Stimulated activated CD4-positive, alpha-beta T cell treated with anti-CD3 and anti-CD28 coated beads, Interleukin-1b, Interleukin-23, amount 100 ng/mL, for 1 hour (primary cell): ENCODE results near the gene RNF223.

Source experiments
- DNase-seq, 2 donors: peaks; one replicate each; pipeline ENCODE4 v3.0.0-alpha.2; 2020; ENCODE audit warnings: low read depth in 2 of 2

The RNF223 gene

DNA sequence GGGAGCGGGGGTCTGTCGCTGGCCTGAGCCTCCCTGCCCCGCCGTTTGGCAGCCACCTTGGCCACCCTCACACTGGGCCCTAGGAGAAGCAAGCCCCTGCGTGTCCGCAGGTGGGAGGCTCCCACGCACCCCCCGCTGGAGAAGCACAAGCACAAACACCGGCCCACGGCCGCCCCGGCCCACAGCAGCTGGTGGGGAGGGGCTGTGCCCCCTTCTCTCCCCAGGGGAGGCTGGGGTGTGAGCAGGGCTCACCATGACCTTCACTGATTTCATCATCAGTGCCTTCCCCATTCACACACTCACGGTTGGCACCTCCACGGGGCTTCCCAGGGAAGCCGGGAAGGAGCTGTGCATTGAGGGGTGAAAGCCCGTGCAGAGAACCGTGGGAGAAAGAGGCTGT lies 46.3 kb downstream of the RNF223 start:
- DNase-seq, result no peak

DNA sequence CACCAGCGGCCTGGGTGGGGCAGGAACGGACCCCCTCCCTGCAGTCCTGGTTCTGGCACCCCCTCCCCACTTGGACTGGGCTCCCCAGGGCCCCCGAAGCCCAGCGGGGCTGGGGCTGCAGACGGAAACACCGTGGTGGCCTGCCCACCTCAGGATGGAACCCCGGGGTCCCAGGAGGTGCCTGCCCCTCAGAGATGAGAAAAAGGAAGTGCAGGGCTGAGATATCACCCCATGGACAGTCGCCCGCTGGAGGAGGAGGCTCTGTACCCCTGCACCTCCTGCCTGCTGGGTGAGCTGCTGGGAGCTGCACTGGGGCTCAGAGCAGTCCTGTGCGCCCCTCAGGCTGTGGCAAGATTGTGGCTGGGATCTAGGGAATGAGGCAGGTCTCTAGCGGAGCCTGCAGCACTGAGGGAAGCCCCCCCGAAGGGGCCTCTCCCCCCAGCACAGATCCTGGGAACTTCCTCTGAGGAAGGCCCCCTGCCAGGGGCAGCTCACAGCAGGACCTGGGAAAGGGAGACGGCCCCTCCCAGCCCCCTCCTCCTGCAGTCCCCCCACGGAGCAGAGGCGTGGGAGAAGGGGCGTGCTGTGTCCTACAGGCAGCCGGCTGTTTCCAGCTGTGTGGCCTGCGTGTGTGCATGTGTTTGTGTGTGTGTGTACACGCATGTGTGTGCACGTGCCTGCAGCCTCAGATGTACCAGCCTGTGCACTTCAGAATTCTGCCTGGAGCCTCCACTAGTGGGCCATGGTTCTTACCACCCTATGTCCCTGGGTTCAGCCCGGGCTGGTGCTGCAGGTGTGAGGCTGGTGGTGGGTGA lies 47.3 kb downstream of the RNF223 start:
- no peak for DNase-seq

DNA sequence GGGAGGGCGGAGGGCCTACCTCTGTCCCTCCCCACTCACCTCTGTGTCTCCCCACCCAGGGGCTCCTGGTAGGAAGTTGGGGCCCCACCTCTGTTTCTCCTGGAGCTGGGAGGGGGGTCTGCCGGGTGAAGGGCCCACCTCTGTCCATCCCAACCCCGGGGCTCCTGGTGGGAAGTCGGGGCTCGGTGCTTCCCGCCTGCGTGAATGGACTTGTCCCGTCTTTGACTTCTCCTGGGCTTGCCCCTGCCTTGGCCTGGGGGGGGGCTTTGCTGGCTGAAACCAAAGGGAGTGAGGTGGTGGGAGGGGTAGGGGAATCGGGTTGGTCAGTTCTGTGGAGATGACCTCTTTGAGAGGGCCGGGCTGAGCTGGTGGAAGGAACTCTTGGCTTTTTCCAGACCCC lies 48.4 kb downstream of the RNF223 start:
- no peak for DNase-seq

DNA sequence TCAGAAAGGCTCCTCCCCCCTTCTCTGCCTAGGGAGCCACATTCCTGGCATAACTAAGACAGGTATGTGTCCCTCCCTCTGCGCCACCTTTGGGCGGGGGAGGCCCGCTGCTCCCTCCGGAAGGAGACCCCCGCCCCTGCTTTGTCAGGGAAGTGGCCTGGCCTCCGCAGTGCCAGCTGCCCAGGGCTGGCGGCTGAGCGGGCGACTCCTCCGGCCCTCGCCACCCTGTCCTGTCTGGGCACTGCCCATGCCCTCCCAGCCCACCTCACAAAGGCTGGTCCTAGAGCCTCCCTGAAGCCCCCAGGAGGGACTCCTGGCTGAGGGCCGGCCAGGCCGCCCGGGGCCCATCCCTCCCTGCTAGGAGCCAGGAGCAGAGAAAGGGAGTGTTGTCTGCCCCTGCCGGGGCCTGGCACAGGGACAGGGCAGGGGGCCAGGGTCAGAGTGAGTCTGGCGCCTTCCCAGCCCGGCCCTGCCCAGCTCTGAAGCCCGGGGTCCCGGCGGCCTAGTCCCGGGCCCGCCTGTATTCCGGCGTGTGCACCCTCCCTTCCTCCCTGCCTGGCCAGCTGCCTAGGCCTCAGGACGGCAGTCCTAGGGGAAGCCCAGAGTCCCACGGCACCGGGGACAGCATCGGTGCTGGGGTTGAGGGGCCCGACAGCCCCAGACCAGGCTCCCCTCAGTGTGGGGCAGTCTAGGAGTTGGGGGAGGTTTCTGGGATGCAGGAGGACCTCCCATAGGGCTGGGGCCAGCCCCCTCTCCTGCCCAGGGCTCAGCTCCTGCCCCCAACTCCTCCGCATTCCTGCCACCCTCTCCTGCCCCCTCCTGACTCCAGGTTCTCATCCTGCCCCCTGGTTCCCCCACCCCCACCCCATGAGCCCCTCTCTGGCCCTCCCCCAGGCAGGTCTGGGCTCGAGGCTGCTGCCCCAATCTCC lies 49.1 kb downstream of the RNF223 start:
- no peak for DNase-seq

DNA sequence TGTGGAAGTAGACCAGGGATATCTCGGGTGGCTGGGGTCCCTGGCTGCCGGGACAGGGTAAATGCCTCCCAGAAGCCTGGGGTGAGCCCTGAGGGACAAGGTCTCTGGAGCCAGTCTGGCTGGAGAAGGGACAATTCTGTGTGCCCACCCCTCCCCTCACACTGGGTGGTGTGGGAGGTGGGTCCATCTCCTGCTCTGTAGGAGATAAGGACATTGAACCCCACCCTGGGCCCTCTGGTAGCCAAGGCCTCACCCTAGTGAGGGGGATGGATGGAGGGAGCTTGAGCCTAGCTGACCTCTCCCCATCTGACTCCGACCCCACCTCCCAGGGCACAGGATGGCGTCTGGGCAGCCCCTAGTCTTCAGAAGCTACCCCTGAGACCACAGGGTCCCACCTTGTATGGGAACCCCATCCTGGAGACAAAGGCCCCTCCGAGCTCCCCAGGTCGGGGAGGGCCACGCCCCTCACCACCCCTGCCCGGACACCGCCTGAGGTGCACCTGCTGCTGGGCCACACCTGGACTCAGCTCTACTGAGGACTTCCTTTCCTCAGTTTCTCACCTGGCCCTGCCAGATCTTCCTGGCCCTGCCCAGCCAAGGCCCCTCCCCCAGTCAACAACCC lies 49.8 kb downstream of the RNF223 start:
- DNase-seq, result no peak

DNA sequence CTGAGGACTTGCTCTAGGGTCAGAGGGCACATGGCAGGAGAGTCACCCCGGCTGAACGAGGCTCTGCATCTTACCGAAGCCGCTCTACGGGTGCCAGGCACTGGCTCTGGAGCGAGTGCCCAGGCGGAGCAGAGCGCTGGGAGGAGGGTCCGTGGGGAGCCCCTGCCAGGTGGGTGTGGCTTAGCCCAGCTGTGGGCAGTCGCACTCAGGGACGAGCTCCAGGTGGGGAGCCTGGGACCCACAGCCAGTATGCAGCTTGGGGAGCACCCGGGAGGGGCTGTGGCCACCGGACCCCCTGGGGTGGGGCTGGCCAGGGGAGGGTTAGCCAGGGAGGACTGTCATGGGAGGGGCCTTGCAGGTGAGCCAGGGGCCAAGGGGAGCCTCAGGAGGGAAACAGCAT lies 50.4 kb downstream of the RNF223 start:
- DNase-seq, result no peak

DNA sequence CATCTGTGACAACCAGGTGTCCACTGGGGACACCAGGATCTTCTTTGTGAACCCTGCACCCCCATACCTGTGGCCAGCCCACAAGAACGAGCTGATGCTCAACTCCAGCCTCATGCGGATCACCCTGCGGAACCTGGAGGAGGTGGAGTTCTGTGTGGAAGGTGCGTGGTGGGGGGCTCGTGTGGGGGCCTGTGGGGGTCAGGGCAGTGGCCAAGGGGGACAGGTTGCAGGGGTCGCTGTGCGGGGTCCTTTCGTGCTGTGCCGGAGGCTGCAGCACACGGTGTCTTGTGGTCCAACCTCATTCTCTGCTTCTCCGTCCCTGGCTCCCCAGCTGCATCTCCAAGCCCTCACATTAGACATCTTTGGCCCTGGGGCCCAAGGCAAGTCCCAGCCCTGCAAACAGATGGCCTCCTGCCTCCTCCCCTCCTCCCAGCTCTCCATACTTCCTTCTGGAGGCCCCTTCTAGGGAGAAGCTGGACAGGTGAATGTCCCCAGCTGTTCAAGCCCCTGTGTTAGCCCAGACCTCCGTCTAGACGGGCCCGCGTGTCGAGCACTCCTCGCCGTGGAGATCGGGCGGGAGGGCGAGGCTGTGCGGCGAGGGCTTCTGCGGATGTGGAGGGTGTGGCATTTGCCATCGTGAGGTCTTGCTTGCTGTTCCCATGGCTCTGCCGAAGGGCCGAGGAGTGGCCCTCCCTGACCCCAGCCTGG lies 51.6 kb downstream of the RNF223 start:
- DNase-seq, result no peak

DNA sequence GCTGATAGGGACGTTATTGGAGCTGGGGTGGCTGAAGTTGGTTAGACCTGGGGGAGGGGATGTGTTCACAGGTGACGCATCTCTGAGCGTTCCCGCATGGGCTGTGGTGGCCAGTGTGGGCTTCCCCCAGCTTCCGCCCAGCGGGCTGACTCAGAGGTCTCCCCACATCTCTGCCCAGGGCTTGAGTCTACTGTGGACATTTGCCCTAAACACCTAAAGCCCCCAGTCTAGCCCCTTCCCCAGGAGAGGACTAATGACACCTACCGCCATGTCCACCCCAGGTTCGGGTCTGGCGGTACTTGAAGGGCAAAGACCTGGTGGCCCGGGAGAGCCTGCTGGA lies 52.2 kb downstream of the RNF223 start:
- DNase-seq, result no peak

DNA sequence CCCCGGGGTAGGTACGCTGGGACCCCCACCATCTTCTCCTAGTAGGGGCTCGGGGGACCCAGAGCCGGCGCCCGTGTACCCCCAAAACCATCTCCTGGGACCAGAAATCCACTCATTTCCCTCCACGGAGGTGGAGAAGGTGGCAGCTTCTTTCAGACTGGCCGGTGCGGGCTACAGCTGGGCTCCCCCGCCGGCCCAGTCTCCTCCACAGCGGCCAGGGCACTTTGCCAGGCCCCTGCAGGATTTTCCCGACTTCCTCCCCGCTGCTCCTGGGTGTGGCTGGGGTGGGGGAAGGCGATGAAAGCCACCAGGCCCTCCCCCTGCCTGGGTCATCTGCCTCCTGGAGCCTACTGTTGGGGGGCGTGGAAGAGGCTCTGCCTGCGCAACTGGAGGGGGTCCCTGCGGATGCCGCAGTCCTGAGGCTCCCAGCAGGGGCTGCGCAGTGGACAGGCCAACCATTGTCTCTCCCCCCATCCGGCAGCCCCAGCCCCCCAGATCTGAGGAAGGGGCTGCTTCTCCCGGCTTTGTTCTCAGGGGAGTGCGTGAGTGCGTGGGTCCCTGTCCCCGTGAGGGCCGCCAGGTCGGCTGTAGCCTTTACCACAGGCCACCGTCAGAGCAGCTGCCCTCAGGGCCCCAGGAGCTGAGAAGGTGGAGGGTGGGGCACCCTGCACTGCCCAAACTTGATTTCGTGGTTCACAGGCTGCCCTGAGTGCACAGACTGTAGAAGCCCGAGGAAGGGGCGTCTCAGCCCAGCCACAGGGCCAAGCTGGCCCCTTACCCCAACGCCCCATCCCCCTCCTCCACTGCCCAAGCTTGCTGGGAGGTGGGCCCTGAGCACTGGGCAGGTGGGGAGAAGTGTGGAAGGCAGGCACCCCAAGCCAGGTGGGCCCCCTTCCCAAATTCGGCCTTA lies 52.8 kb downstream of the RNF223 start:
- DNase-seq, result no peak
